NCI-H524 treated with DMSO at 0.1 percent for 48 hours (cell line): ENCODE measurements around the gene LIMS1.

Experiments used
- DNase-seq: peaks from one replicate; lab custom pipeline; 2025; lab: John Stamatoyannopoulos, UW

LIMS1 gene

GRCh38 chr2:108615480-108616090 lies 81.3 kb downstream of the LIMS1 start:
- DNase-seq, result no peak

GRCh38 chr2:108616318-108616717 lies 82.0 kb downstream of the LIMS1 start:
- DNase-seq, result no peak

GRCh38 chr2:108616751-108617161 lies 82.5 kb downstream of the LIMS1 start:
- DNase-seq, result no peak

GRCh38 chr2:108617617-108618016 lies 83.3 kb downstream of the LIMS1 start:
- DNase-seq, result no peak

- DNase-seq, result no peak
These were observed 85.8 kb downstream of the LIMS1 start for GRCh38 chr2:108619925-108620620.

- no peak for DNase-seq
These were observed 86.4 kb downstream of the LIMS1 start for GRCh38 chr2:108620656-108621055.

GRCh38 chr2:108621087-108621559 lies 86.9 kb downstream of the LIMS1 start:
- no peak for DNase-seq

GRCh38 chr2:108621687-108622681 lies 87.7 kb downstream of the LIMS1 start:
- no peak for DNase-seq

GRCh38 chr2:108623616-108624015 lies 89.3 kb downstream of the LIMS1 start:
- no peak for DNase-seq

GRCh38 chr2:108625186-108625827 lies 91.0 kb downstream of the LIMS1 start:
- DNase-seq, result no peak

- DNase-seq, result no peak
These were observed 91.5 kb downstream of the LIMS1 start for GRCh38 chr2:108625828-108626195.

GRCh38 chr2:108626995-108627394 lies 92.7 kb downstream of the LIMS1 start:
- no peak for DNase-seq

GRCh38 chr2:108627911-108628567 lies 93.8 kb downstream of the LIMS1 start:
- no peak for DNase-seq

- DNase-seq, result no peak
These were observed 94.7 kb downstream of the LIMS1 start for GRCh38 chr2:108628936-108629335.

GRCh38 chr2:108629417-108629816 lies 95.1 kb downstream of the LIMS1 start:
- no peak for DNase-seq

GRCh38 chr2:108630567-108631405 lies 96.5 kb downstream of the LIMS1 start:
- DNase-seq, result no peak

GRCh38 chr2:108632332-108633160 lies 98.3 kb downstream of the LIMS1 start:
- no peak for DNase-seq

GRCh38 chr2:108633409-108633808 lies 99.1 kb downstream of the LIMS1 start:
- DNase-seq, result no peak

- peak; percentile 84 for DNase-seq
These were observed 99.7 kb downstream of the LIMS1 start for GRCh38 chr2:108634011-108634410.
